Ramos (cell line): Measurements from ENCODE around the gene ZSWIM2.
"Not testable (repeated sequence)": the region's sequence is repeated elsewhere in the genome, so short reads cannot be mapped to it uniquely, and the experiment has no call there.

Experiments
- in situ Hi-C: fragments of 300-500 bp; cut with MboI; formaldehyde crosslinking; loops from one replicate; pipeline ENCODE4 v1.14.3; 2022; ENCODE audit warnings: low sequenced_read_pairs; ENCODE audit not compliant: unreplicated experiment

Gene ZSWIM2, protein sequence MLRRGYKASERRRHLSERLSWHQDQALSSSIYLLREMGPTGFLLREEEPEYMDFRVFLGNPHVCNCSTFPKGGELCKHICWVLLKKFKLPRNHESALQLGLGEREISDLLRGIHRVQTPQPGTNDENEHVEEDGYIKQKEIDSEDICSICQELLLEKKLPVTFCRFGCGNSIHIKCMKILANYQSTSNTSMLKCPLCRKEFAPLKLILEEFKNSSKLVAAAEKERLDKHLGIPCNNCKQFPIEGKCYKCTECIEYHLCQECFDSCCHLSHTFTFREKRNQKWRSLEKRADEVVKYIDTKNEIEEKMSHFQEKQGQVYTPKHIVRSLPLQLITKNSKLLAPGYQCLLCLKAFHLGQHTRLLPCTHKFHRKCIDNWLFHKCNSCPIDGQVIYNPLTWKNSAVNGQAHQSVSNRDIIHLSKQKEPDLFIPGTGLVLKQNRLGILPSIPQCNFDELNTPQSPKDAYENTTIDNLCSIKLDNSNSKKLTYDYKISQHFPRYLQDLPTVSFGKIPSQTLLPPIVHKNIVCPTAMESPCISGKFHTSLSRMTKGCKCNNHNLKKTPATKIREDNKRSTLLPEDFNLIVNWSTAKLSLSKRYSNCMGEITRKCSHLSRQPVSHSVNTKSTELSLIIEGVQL

DNA sequence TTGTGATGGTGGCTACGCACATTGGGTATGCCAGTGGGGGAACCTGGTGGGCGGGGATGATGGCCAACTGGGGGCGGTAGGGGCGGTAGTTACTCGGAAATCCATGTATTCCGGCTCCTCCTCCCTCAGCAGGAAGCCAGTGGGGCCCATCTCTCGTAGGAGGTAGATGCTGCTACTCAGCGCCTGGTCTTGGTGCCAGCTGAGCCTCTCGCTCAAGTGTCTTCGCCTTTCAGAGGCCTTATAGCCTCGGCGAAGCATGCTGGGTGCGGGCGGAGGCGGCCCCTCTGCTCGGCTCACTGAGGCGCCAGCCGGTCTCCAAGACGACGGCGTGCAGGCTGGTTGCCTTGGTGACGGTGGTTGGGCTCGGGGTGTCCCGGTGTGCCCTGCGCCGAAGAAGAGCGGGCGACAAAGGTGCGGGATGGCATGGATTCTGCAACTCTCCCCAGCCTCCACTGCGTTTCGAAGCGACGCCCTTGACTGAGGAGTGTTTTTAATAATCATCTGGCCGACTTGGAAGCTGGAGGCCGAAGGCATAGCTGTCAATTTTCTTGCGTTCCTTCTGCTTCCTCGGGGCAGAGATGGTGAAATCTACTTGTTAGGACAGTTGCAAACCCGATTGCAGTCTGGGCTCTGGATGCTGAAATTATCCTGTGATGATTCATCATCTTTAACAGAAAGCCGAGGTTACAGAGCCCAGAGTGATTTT is at the start of gene ZSWIM2:
Gene ZSWIM2 (minus strand): TSS at position 298 of the 706 bp plus-strand sequence. CDS start 40 bp downstream, at position 258.
- in situ Hi-C loops = no loop called here

DNA sequence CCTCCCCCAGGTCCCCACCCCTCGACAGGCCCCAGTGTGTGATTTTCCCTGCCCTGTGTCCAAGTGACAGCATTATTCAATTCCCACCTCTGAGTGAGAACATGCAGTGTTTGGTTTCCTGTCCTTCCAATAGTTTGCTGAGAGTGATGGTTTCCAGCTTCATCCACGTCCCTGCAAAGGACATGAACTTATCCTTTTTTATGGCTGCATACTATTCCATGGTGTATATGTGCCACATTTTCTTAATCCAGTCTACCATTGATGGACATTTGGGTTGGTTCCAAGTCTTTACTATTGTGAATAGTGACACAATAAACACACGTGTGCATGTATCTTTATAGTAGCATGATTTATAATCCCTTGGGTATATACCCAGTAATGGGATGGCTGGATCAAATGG is 47.2 kb upstream of the ZSWIM2 start:
- in situ Hi-C loops = not testable (repeated sequence)

DNA sequence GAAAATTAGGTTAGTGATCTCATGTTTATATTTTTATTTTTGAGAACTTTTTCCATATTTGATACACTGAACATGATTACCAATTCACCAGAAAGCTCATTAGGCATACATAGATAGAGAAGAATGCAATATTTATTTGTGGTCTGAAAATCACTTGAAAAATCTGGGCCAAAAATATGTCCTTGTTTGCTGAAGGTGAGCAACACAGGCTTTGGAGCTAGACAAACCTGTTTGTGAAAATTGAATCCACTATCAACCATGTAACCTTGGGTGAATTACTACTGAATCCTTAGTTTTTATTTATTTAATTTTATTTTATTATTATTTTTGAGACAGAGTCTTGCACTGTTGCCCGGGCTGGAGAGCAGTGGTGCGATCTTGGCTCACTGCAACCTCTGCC is 46.5 kb upstream of the ZSWIM2 start:
- in situ Hi-C loops = no loop called here

DNA sequence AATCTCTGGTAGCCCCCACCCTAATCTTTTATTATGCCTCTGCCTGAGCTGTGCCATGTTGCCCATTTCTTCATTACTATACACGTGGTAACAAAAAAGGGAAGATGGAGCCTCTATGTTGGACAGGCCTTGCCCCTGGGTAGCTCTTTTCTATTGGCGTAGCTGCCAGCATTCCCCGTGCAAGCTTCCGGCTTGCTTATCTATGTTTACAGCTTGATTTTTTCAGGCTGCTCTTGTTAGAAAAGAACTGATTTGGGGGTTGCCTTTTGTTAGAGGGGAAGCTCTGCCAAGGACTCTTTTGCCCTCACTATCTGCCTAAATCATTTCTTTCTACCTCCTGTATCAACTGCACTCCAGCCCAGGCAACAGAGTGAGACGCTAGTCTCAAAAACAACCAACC is 45.5 kb upstream of the ZSWIM2 start:
- in situ Hi-C loops = no loop called here

DNA sequence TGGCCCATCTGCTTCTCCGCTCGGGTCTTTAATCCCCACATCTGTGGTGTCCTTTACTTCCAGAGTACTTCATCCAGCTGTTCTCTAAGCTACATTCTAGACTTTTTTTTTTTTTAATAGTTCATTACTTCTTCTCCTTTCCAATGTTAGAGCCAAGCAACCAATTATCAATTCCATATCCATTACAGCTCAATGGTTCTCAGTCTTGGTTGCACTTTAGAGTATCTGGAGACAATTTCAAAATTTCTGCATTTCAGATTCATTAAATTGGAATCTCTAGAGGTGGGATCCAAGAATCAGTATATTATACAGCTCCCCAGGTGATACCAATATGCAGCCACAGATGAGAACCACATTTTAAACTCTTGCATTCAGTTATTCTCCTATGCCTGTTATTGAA is 43.9 kb upstream of the ZSWIM2 start:
- in situ Hi-C loops = no loop called here

DNA sequence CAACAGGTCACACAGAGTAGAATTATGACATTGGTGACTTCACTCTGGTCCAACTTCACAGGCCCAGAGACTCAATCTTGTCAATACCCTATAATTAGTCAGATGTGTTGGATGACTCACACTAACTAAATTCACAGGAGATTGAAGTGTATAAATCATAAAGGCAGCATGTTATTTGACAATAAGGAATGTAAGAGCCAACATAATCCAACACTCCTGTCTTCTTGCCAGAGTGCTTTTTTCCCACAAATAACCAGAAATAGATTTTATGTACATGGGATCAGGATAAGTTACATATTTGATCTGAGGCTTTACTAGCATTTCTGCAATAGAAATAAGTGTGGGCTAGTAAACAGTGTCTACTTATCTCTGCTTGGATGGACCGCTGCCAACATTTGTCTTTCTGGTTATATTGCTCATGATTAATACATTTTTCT is 42.2 kb upstream of the ZSWIM2 start:
- in situ Hi-C loops = no loop called here

DNA sequence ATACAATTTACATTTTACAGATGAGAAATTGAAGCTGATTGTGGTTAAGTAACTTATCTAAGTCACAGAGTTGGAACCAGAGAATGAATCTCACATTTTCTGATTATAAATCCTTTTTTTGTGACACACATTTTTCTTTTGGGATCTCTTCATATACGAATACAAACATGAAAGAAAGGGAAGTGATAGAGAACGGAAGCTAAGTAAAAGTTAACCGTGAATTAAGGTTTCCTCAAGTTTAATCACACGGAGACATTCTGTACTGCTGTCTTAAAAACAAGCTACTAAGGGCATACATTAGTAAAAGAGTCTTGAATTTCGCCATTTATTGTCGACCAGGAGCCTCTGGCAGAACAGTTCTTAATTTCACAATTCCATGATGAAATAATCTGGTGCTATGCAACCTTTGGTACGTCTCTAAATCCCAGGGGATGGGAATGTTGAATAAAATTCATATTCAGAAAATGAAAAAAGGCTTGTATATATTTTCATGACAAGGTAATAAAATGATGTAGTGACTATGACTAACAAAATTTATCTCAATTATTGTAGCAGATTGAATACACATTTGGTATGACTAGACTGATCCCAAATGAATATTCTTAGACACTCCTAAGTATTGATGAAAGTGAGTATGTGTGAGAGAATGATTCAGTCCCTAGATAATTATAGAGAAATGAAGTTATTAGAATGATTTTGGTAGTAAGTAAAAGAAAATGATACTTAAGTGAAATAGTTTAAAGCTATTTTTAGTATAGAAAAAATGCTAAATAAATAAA is 40.3 kb upstream of the ZSWIM2 start:
- in situ Hi-C loops = no loop called here

DNA sequence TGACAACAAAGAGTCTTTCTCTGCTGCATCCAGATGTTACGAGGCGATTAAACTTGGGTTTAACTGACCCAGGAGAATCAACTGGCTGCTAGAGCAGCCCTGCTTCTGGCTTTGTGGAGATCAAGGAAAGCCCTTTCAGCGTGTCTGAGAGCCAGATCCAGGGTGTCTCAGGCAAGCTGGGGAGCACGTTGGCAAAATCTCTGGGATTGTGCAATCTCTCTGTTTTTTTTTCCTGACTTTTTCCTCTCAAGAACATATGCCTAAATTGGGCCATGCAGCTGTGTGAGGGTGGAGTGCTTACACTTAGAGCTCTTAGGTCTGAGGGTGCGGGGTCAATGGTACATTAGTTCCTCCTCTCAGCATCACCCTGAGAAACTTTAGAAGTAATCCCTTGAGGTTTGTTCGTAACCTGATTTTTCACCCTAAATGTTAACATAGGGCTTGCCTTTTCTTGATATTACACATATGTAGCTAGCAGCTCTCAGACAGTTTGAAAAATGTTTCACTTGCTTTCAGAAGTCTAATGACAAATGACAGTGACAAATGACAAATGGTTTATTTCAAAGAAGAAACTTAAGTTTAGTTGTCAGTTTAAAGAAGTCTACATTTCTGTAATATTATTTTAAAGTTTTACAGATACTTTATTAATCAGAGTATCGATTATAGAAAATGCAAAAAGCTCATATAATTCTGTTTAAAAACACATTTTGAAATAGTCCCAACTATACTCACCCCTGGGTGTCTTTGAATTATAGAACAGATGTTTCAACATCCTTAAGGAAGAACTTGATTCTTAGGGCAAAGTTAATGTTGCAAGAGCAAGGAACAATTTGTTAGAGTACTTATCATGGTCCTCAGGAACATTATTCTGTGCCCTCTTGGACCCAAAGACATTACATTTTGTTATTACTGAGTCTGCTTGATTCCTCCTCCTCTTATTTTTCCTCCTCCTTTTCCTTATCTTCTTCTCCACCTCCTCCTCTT is 38.4 kb upstream of the ZSWIM2 start:
- in situ Hi-C loops = no loop called here

DNA sequence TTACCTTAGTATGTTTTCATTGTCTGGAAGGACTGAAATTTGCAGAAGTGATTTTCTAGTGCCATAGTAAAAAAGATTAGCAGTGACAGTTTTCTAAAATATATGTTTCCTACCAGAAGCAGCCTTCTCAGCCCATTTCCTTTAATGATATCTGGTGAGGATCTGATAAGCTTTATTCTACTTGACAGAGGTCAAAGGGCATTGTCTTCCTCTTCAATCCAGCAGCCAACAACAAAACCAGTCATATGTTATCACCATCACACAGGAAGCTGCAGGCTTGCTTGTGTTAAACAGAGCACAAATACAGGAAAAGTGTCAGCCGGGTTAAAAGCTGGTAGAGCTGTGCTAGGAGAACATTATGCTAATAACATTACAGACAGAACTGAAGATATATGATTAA is 35.6 kb upstream of the ZSWIM2 start:
- in situ Hi-C loops = no loop called here

DNA sequence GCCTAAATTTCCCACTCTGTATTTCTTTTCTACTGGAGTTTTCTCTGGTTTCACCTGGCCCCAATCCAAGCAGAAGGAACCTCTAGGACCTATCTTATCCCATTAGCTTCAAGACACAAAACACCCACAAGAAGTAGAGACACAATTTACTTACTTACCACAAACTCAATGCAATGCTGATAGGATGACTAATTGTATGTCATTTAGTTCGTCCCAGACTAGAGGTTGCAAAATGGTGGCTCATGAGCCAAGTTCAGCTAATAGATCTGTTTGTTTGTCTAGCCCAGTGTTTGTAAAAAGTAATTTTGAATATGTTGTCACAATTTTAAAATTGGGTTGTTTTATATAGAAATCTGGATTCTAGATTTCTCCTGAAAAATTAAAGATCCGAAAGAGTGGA is 34.7 kb upstream of the ZSWIM2 start:
- in situ Hi-C loops = no loop called here

DNA sequence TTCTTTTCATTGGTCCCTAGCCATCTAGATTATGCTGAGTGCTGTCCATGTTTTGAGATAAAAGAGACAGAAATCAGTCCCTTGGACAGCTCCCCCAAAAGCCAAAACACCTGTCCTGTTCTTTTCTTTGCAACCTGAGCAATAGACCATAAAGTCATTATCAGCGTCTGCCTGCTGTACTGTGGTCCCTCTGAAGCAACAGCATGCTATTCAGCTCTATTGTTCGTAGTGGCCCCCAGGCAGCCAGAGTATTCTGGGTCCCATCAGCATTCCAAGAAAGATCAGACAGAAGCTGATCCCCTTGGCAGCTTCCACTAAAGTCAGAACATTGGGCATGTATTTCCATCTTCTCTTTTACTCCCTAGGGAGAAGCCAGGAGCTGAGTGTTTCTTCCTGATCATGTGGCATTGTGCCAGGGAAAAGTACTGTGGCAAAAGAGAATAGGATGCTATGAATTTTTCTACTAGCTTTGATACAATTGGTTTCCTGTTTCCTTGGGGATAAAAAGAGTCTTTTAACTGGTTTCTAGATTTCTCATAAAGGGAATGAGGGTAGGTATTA is 33.6 kb upstream of the ZSWIM2 start:
- in situ Hi-C loops = no loop called here

DNA sequence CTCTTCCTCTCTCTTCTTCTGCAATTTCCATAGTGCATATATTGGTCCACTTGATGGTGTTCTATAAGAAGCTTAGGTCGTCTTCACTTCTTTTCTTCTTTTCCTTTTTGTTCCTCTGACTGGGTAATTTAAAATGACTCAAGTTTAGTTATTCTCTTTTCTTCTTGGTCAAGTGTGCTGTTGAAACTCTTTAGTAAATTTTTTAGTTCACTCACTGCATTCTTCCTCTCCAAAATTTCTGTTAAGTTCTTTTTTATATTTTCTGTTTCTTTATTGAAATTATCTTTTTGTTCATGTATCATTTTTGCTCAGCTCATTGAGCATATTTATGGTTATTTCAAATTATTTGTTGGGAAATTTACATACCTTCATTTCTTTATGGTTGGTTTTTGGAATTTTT is 32.7 kb upstream of the ZSWIM2 start:
- in situ Hi-C loops = no loop called here

DNA sequence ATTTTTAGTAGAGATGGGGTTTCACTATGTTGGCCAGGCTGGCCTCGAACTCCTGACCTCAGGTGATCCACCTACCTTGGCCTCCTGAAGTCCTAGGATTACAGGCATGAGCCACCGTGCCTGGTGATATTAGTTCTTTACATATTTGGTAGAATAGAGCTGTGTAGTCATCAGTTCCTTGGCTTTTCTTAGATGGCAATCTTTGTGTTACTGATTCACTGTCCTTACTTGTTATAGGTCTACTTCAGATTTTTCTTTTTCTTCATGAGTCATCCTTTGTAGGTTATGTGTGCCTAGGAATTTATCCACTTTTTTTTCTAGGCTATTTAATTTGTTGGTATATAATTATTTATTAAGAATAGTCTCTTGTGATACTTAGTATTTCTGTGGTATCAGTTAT is 30.3 kb upstream of the ZSWIM2 start:
- in situ Hi-C loops = no loop called here

DNA sequence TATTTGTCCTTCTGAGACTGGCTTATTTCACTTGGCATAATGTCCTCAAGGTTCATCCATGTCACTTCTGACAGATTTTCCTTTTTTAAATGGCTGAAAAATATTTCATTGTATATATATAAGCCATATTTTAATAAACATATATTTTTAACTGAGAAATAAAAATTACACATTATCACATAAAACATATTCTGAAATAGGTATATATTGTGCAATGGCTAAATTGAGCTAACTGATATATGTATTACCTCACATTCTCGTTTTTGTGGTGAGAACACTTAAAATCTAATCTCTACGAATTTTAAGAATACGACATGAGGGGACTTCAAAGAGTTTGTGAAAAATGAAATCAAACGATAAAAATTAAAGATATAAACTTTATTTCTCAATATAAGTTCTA is 25.7 kb upstream of the ZSWIM2 start:
- in situ Hi-C loops = no loop called here

DNA sequence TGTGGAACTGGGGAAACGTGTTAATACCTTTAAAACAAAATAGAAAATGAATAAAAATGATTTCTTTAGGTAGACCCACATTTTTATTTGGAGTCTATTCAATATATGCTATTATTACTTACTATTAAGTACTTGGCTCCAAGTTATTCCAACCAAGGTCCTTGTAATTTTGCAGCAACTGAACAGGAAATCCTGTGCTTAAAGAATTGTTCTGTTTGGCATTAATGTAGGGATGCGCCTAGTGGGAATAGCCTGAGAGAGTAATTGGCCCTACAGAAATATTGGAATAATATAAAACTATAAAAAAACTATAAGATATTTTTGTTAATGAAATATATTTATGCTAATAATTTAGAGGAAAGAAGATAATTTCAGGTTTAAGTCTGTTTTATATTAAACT is 22.9 kb upstream of the ZSWIM2 start:
- in situ Hi-C loops = no loop called here

DNA sequence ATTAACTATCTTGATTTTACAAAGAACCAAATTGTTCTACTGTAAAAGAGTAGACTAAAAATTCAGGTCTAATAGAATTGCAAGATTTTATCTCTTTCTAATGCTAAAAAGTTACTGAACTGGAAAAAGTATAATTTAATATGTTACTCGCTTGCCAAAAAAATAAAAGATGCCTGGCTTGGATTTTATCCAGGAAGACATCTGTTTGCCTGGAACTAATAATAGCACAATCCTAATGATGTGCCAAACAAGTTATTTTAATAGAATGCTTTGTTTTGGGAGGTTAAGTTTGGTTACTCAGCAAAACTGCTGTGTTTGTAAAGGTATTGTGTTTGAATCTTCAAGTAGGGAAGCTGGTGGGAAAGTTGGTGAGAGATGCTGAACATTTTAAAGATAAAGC is 19.4 kb upstream of the ZSWIM2 start:
- in situ Hi-C loops = no loop called here

DNA sequence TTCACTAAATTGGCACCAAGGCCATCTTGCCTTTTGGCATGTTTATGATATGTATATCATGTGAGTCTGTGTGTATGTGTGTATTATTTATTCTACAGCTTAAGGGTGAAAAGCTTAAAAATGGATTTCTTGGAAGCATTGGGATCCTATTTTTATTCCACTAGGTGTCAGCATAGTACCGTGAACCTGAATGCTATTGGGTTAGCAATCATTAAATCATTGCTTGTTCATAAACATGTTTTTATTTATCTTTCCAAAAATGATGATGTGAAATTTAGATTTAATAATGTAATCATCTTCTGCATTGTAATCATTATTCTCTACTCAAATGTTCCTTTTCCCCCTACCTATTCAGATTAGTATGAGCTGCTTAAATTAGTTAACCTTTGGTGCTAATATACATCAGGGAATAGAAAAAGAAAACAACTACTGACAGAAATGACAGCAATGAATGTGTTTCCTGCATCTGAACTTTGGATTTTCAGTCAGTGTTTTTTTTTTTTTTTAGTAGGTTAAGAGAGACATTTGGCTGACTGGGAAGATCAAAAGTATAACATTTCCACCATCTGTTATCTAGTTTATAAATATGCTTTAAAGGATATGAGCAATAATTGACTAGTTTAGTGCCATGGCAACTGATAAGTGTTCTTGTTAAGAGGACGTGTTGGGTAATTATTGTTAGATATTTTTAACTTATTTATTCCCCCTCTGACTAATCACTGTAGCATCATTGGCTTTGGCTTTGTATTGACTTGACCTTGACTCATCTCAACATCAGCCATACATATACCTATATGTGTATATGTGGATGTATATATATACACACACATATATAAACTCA is 14.1 kb upstream of the ZSWIM2 start:
- in situ Hi-C loops = no loop called here

DNA sequence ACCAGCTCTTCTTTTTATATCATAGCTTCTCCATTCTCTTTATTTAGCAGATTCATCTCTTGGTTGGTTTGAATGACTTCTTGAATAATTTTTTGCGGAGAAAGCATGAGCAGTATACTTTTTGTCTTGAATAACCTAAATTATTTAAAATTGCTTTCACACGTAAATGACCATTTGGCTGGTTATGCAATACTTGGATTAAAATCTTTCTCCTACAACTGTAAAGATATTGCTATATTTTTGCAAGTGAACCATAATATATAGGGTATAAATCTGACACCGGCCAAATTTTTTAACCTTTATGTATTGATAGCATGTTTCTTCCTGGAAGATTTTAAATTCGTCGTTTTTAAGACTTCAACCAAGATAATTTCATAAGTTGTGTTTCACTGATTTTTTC is 6.2 kb upstream of the ZSWIM2 start:
- in situ Hi-C loops = no loop called here
